WERI-Rb-1 (cell line): ENCODE data around the gene GSDME.

Experiments
- DNase-seq: peaks from one replicate; pipeline ENCODE4 v3.0.0-alpha.2; 2020
- H3K27ac ChIP-seq: fragments of 250-450 bp; sonication (Bioruptor Pico); 2 replicates; pipeline ENCODE4 v1.5.1; 2020; ENCODE audit warnings: mild to moderate bottlenecking, moderate library complexity
- H3K27me3 ChIP-seq: fragments of 250-450 bp; sonication (Bioruptor Pico); 2 replicates; pipeline ENCODE4 v1.5.1; 2021; ENCODE audit warnings: mild to moderate bottlenecking, low read depth, moderate library complexity; ENCODE audit not compliant: insufficient read depth, severe bottlenecking
- H3K36me3 ChIP-seq: fragments of 250-450 bp; sonication (Bioruptor Pico); 2 replicates; pipeline ENCODE4 v1.5.1; 2020; ENCODE audit warnings: mild to moderate bottlenecking, moderate library complexity
- H3K4me3 ChIP-seq: 2 replicates; pipeline ENCODE4 v1.5.1; 2011; ENCODE audit warnings: low read depth, mild to moderate bottlenecking, control low read depth, low read length
- H3K9me3 ChIP-seq: fragments of 250-450 bp; sonication (Bioruptor Pico); 2 replicates; pipeline ENCODE4 v1.5.1; 2021; ENCODE audit warnings: mild to moderate bottlenecking, moderate library complexity; ENCODE audit not compliant: severe bottlenecking
- TF ChIP-seq, protein P1 (sequence below): IDR thresholded peaks from 2 replicates; pipeline ENCODE4 v1.5.1; 2011; ENCODE audit warnings: low read depth, mild to moderate bottlenecking, control low read depth, inconsistent platforms, low read length

Gene GSDME

DNA sequence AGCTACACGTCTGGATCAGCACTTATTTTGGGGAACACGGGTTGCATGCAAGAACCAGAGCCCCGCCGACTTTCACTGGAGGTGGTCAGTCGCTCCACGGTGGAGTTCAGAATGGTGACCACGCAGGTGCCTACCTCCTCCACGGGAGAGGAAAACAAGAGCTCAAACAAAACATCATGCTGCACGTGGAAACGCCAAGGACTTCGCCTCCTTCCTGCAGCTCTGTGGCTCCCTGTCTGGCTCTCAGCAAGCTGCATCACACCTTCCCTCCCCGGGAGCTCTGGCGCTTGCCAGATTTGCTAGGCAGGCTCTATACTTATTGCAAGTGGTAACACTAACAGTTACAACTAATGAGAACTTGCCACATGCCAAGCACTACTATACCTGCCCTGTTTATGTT lies 26.0 kb downstream of the GSDME start:
- Histone ChIP-seq H3K27me3 (no peaks in the 10 kb centered on the region), H3K9me3 (no peaks in the 10 kb centered on the region), H3K36me3 (no peaks in the 10 kb centered on the region), H3K4me3 (no peak overlapping the region), H3K27ac (no peak overlapping the region)
- DNase-seq: no peak
- TF ChIP-seq, protein P1, sequence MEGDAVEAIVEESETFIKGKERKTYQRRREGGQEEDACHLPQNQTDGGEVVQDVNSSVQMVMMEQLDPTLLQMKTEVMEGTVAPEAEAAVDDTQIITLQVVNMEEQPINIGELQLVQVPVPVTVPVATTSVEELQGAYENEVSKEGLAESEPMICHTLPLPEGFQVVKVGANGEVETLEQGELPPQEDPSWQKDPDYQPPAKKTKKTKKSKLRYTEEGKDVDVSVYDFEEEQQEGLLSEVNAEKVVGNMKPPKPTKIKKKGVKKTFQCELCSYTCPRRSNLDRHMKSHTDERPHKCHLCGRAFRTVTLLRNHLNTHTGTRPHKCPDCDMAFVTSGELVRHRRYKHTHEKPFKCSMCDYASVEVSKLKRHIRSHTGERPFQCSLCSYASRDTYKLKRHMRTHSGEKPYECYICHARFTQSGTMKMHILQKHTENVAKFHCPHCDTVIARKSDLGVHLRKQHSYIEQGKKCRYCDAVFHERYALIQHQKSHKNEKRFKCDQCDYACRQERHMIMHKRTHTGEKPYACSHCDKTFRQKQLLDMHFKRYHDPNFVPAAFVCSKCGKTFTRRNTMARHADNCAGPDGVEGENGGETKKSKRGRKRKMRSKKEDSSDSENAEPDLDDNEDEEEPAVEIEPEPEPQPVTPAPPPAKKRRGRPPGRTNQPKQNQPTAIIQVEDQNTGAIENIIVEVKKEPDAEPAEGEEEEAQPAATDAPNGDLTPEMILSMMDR: no peak

DNA sequence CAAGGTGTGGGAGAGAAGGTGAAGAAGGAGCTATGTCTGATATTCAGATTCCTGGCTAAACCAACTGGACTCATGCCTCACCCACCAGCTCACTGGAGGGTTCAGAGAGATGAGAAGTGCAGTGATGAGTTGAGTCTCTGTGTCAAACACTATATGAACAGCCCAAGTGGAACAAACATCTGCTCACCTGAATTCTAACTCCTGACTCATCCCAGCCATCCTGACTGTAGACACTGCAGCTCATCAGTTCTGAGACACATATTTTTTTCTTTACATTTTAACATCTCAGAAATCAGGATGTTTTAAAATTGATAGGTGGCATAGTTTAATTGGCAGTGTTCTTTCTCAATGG lies 27.3 kb downstream of the GSDME start:
- TF ChIP-seq, protein P1: no peak
- H3K36me3 ChIP-seq: no peaks in the 10 kb centered on the region
- H3K27me3 ChIP-seq: no peaks in the 10 kb centered on the region
- no peaks in the 10 kb centered on the region for H3K9me3 ChIP-seq
- no peak for DNase-seq
- H3K4me3 ChIP-seq: no peak overlapping the region
- H3K27ac ChIP-seq: no peak overlapping the region

DNA sequence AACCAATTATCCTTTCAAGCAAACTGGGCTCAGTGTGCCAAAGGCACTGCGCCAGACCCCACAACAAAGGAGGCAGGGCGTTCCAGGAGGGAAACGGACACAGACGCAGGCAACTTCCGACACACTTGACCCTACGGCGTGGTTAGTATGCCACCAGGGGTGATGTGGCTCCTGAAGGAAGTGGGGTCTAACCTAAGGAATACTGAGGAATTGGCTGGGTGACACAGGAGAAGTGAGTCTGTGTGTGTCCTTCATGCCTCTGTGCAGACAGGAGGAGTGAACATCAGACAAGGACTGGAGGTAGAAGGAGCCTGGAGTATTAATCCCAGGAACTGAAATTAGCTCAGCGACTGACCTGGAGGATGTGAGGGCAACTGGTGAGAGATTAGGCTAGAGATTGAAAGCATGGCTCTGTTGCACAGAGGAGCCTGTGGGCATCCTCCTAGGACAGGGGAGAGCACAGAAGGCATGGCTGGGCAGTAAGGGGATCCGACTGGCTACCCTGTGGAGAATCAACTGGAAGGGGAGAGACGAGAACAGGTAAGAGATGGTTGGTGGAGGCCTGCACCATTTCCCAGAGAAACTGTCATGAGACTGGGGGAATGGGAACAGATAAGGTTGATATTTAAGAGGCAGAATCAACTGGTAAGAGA lies 27.8 kb downstream of the GSDME start:
- Histone ChIP-seq H3K9me3 (no peaks in the 10 kb centered on the region), H3K27ac (no peak overlapping the region), H3K36me3 (no peaks in the 10 kb centered on the region), H3K27me3 (no peaks in the 10 kb centered on the region), H3K4me3 (no peak overlapping the region)
- TF ChIP-seq, protein P1: no peak
- no peak for DNase-seq

DNA sequence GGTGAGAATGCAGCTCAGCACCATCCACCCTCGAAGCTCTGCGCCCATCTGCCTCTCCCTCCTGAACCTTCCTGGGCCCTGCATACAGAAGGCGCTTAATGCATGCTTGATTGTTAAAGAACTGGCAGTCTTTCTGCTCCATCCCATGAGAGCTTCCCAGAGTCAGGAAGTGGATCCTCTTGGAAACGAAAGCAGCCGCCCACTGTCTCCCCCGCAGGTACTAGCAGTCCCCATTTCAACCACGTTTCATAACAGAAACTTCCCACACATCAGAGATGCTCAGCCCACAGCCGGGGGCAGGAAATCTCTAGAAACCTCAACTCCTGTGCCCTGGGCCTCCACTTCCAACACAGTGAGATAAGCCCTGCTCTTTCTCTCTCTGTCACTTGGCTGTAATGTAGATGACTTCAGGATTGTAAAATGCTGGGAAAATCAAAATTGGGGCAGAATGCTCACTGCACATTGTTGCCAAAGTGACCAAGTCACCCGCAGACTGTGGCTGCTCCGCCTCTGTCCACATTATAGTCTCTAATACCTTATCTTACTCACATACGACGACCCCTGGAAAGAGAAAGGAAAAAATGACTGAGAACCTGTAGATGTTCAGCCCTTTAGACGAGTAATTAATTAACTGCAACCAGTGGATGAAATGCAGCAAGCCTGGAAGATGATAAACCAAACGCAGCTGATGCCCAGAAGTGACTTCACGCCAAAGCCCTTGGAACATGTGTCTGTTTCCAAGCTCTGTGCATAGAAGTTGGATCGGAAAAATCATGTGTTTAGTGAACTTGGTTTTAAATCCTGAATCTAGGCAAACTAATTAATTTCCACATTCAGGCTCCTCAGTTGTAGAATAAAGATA lies 28.5 kb downstream of the GSDME start:
- Histone ChIP-seq H3K4me3 (no peak overlapping the region), H3K9me3 (no peaks in the 10 kb centered on the region), H3K36me3 (no peaks in the 10 kb centered on the region), H3K27me3 (no peaks in the 10 kb centered on the region), H3K27ac (no peak overlapping the region)
- TF ChIP-seq, protein P1: no peak
- no peak for DNase-seq

DNA sequence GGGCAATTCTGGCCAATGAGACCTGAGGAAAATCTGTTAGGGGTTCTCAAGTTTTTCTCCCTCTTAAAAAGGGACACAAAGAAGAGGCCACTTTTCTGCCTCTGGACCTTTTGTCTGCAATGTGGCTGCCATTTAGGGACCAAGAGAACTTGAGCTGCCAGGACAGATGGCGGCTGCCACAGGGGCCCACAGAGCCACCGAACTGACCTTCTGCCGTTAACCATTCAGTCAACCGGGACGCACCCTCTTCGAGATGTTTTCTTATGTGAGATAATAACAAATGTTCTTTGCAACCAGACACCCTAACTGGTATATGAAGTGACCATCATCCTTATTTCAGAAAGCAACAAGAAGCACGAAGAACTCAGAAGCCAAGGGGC lies 29.2 kb downstream of the GSDME start:
- Histone ChIP-seq H3K4me3 (no peak overlapping the region), H3K9me3 (no peaks in the 10 kb centered on the region), H3K27me3 (no peaks in the 10 kb centered on the region), H3K27ac (no peak overlapping the region), H3K36me3 (no peaks in the 10 kb centered on the region)
- DNase-seq: no peak
- TF ChIP-seq, protein P1: no peak
